ENCODE data around the gene SLC43A1. TPM values are rescaled to one million over a fixed set of nuclear protein-coding genes. Genes with fewer than 3 reads are reported as not detected.

Gene SLC43A1
- polyA plus RNA-seq, 1 of the 3 experiments (the other 2 are of a cell fraction) = 4.4 TPM

DNA sequence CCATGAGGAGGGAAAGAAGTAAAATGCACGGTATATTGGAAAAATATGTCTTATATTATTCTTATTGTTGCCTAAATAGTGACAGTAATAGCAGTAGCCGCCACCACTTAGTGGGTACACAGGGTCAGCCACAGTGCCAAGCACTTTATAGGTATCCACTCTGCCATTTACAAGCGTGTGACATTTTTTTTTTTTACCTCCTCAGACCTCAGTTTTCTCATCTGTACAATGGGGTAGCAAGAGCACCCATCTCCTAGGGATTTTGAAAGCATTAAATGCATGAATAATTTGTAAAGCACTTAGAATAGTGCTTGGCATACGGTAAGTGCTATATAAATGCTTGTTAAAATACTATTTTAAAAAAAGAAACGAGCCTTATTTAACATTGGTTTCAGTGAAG, 46.2 kb downstream of the SLC43A1 start:
- POLR2A ChIA-PET = no interaction called here
- Histone ChIP-seq H3K9me2 (no peaks in the 10 kb centered on the region), H3K27ac (ENCODE audit: low read depth in 2 of 2, low read length in 1 of 2) (no peak overlapping the region), H3K27me3 (ENCODE audit: insufficient read depth) (no peaks in the 10 kb centered on the region), H4K20me1 (ENCODE audit: insufficient read depth) (no peaks in the 10 kb centered on the region), H3K9ac (no peak overlapping the region), H3K4me1 (ENCODE audit: control insufficient read depth in 1 of 2, insufficient read depth in 2 of 2, low read depth in 1 of 2, low read length in 1 of 2) (no peaks in the 10 kb centered on the region), H3K36me3 (replicated peaks in 1 of 2; ENCODE audit: control insufficient read depth in 1 of 2, insufficient read depth in 2 of 2, low read length in 1 of 2) (no peaks in the 10 kb centered on the region), H3K4me3 (ENCODE audit: low read depth in 2 of 2, low read length in 1 of 2) (no peak overlapping the region), H3F3A (replicated peaks; ENCODE audit: insufficient read depth) (no peaks in the 10 kb centered on the region), H3K4me2 (no peak overlapping the region), H3K9me3 (no peaks in the 10 kb centered on the region), H2AFZ (ENCODE audit: low read depth) (no peak overlapping the region), H3K79me2 (ENCODE audit: insufficient read depth) (no peaks in the 10 kb centered on the region)
- TF ChIP-seq TEAD4 (IDR thresholded peaks at IDR 0.05; ENCODE audit: borderline replicate concordance, insufficient read depth) (no peak), CHD2 (IDR thresholded peaks at IDR 0.05; ENCODE audit: low read length, partially characterized antibody) (no peak), GABPA (IDR thresholded peaks at IDR 0.05; ENCODE audit: low read depth) (no peak), FOSL2 (IDR thresholded peaks at IDR 0.05; ENCODE audit: borderline replicate concordance, low read depth) (no peak), MXI1 (IDR thresholded peaks at IDR 0.05; ENCODE audit: low read depth, low read length) (no peak), SMC3 (IDR thresholded peaks at IDR 0.05; ENCODE audit: low read depth, low read length) (no peak), YY1 (IDR thresholded peaks at IDR 0.05; ENCODE audit: low read depth) (no peak), NFIC (IDR thresholded peaks at IDR 0.05; ENCODE audit: borderline replicate concordance) (no peak), TCF12 (IDR thresholded peaks at IDR 0.05) (no peak), SIN3A (IDR thresholded peaks at IDR 0.05; ENCODE audit: borderline replicate concordance, low read depth, low read length) (no peak), FOXM1 (IDR thresholded peaks at IDR 0.05; ENCODE audit: low read depth) (no peak), FOXJ3 (CRISPR knock-in tag; IDR thresholded peaks at IDR 0.05) (no peak), NRF1 (IDR thresholded peaks at IDR 0.05; ENCODE audit: low read depth, low read length) (no peak)
- TF ChIP-seq, protein P1, sequence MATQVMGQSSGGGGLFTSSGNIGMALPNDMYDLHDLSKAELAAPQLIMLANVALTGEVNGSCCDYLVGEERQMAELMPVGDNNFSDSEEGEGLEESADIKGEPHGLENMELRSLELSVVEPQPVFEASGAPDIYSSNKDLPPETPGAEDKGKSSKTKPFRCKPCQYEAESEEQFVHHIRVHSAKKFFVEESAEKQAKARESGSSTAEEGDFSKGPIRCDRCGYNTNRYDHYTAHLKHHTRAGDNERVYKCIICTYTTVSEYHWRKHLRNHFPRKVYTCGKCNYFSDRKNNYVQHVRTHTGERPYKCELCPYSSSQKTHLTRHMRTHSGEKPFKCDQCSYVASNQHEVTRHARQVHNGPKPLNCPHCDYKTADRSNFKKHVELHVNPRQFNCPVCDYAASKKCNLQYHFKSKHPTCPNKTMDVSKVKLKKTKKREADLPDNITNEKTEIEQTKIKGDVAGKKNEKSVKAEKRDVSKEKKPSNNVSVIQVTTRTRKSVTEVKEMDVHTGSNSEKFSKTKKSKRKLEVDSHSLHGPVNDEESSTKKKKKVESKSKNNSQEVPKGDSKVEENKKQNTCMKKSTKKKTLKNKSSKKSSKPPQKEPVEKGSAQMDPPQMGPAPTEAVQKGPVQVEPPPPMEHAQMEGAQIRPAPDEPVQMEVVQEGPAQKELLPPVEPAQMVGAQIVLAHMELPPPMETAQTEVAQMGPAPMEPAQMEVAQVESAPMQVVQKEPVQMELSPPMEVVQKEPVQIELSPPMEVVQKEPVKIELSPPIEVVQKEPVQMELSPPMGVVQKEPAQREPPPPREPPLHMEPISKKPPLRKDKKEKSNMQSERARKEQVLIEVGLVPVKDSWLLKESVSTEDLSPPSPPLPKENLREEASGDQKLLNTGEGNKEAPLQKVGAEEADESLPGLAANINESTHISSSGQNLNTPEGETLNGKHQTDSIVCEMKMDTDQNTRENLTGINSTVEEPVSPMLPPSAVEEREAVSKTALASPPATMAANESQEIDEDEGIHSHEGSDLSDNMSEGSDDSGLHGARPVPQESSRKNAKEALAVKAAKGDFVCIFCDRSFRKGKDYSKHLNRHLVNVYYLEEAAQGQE (IDR thresholded peaks at IDR 0.05; ENCODE audit: low read depth, low read length) = no peak
- TF ChIP-seq, protein P2, sequence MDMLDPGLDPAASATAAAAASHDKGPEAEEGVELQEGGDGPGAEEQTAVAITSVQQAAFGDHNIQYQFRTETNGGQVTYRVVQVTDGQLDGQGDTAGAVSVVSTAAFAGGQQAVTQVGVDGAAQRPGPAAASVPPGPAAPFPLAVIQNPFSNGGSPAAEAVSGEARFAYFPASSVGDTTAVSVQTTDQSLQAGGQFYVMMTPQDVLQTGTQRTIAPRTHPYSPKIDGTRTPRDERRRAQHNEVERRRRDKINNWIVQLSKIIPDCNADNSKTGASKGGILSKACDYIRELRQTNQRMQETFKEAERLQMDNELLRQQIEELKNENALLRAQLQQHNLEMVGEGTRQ (IDR thresholded peaks at IDR 0.05; ENCODE audit: borderline replicate concordance, low read depth, low read length) = no peak
- TF ChIP-seq, protein P3, sequence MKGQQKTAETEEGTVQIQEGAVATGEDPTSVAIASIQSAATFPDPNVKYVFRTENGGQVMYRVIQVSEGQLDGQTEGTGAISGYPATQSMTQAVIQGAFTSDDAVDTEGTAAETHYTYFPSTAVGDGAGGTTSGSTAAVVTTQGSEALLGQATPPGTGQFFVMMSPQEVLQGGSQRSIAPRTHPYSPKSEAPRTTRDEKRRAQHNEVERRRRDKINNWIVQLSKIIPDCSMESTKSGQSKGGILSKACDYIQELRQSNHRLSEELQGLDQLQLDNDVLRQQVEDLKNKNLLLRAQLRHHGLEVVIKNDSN (IDR thresholded peaks at IDR 0.05; ENCODE audit: borderline replicate concordance, low read depth) = no peak
- TF ChIP-seq, protein P4, sequence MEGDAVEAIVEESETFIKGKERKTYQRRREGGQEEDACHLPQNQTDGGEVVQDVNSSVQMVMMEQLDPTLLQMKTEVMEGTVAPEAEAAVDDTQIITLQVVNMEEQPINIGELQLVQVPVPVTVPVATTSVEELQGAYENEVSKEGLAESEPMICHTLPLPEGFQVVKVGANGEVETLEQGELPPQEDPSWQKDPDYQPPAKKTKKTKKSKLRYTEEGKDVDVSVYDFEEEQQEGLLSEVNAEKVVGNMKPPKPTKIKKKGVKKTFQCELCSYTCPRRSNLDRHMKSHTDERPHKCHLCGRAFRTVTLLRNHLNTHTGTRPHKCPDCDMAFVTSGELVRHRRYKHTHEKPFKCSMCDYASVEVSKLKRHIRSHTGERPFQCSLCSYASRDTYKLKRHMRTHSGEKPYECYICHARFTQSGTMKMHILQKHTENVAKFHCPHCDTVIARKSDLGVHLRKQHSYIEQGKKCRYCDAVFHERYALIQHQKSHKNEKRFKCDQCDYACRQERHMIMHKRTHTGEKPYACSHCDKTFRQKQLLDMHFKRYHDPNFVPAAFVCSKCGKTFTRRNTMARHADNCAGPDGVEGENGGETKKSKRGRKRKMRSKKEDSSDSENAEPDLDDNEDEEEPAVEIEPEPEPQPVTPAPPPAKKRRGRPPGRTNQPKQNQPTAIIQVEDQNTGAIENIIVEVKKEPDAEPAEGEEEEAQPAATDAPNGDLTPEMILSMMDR (IDR thresholded peaks at IDR 0.05) = no peak
- CTCF ChIA-PET = interaction anchor here (2.0 to 6.4 kb wide), 3 partner anchors 11 to 13 kb away, joined by 6 to 38 read pairs (median 22); no protein-coding TSS in a partner anchor
- DNase-seq = no peak
- WGBS (ENCODE audit: low lambda C conversion rate) = 47% methylated on average over 5 of the region's 5 CpGs

Data from SK-N-SH (cell line).